NCI-H510A (cell line): ENCODE data around the gene DNAJC3.
"Not testable (repeated sequence)": the region's sequence is repeated elsewhere in the genome, so short reads cannot be mapped to it uniquely, and the experiment has no call there.

ENCODE experiments used
- DNase-seq: peaks from one replicate; lab custom pipeline; 2025; lab: John Stamatoyannopoulos, UW

The DNAJC3 gene

GRCh38 chr13:95783747-95784146 is 106.8 kb downstream of the DNAJC3 start:
- DNase-seq: no peak

GRCh38 chr13:95784161-95784899 is 107.4 kb downstream of the DNAJC3 start:
- DNase-seq: no peak

GRCh38 chr13:95784900-95785290 is 108.0 kb downstream of the DNAJC3 start:
- no peak for DNase-seq

GRCh38 chr13:95787356-95788099 is 110.6 kb downstream of the DNAJC3 start:
- no peak for DNase-seq

- no peak for DNase-seq
These were observed 111.1 kb downstream of the DNAJC3 start for GRCh38 chr13:95788100-95788463.

GRCh38 chr13:95789315-95789714 is 112.4 kb downstream of the DNAJC3 start:
- not testable (repeated sequence) for DNase-seq

- DNase-seq: no peak
These were observed 114.3 kb downstream of the DNAJC3 start for GRCh38 chr13:95791084-95791722.

- no peak for DNase-seq
These were observed 116.1 kb downstream of the DNAJC3 start for GRCh38 chr13:95793018-95793555.

GRCh38 chr13:95793781-95794180 is 116.8 kb downstream of the DNAJC3 start:
- no peak for DNase-seq

GRCh38 chr13:95797016-95797415 is 120.1 kb downstream of the DNAJC3 start:
- no peak for DNase-seq

- no peak for DNase-seq
These were observed 123.5 kb downstream of the DNAJC3 start for GRCh38 chr13:95800436-95800835.

GRCh38 chr13:95801825-95802224 is 124.9 kb downstream of the DNAJC3 start:
- DNase-seq: no peak

GRCh38 chr13:95805921-95806320 is 129.0 kb downstream of the DNAJC3 start:
- no peak for DNase-seq

GRCh38 chr13:95809429-95809828 is 132.5 kb downstream of the DNAJC3 start:
- no peak for DNase-seq

- no peak for DNase-seq
These were observed 136.2 kb downstream of the DNAJC3 start for GRCh38 chr13:95813139-95813538.

- DNase-seq: no peak
These were observed 137.6 kb downstream of the DNAJC3 start for GRCh38 chr13:95814495-95814894.

- no peak for DNase-seq
These were observed 145.4 kb downstream of the DNAJC3 start for GRCh38 chr13:95822303-95822702.

GRCh38 chr13:95833126-95833525 is 156.2 kb downstream of the DNAJC3 start:
- DNase-seq: no peak

GRCh38 chr13:95833719-95834118 is 156.8 kb downstream of the DNAJC3 start:
- no peak for DNase-seq

GRCh38 chr13:95834134-95834765 is 157.3 kb downstream of the DNAJC3 start:
- peak; percentile 0 for DNase-seq

GRCh38 chr13:95841894-95842293 is 165.0 kb downstream of the DNAJC3 start:
- DNase-seq: no peak

- DNase-seq: no peak
These were observed 166.0 kb downstream of the DNAJC3 start for GRCh38 chr13:95842898-95843297.
